ENCODE results near the gene ORC6.
"Not testable (repeated sequence)": the region's sequence is repeated elsewhere in the genome, so short reads cannot be mapped to it uniquely, and the experiment has no call there.

Gene ORC6, protein sequence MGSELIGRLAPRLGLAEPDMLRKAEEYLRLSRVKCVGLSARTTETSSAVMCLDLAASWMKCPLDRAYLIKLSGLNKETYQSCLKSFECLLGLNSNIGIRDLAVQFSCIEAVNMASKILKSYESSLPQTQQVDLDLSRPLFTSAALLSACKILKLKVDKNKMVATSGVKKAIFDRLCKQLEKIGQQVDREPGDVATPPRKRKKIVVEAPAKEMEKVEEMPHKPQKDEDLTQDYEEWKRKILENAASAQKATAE

DNA sequence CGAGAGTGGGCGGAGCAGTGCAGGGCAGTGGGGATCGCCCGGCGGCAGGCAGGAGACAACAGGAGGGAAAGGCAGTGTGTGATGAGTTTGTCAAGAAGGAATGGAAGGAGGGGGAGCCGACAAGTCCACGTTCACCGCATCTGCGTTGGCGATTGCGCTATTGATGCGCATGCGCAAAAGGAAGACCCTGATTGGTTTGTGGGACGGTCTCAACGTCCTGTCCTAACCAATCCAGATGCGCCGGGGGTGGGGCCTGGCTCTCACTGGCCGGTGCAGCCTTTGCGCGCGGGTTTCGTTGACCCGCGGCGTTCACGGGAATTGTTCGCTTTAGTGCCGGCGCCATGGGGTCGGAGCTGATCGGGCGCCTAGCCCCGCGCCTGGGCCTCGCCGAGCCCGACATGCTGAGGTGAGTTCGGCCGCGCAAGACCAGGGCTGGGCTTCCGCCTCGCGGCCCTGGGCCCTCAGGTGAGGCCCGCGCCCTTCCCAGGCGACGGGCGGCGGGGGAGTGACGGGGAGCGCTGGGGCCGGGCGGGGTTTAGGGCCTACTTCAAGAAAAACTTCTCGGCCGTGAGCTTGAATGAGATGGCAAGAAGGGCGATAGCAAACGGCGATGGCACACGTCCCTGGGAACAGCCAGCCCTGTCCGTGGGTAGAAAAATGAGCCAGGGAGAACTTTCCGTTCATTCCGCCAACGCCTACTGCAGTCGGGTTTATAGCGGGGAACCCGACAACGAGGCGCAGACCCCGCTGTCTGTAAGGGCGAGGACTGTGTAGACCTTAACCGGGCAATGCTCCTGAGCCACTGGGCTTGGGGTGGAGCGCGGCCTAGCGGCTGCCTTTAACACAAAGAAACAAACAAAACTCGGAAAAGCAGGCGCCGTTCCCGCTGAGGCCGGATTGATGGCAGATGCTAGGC lies at the start of gene ORC6:
TSS of gene ORC6 (plus strand) at position 295 of the 916 bp plus-strand sequence. CDS start at position 342, 47 bp downstream.
- peak; percentile 95 for DNase-seq

DNA sequence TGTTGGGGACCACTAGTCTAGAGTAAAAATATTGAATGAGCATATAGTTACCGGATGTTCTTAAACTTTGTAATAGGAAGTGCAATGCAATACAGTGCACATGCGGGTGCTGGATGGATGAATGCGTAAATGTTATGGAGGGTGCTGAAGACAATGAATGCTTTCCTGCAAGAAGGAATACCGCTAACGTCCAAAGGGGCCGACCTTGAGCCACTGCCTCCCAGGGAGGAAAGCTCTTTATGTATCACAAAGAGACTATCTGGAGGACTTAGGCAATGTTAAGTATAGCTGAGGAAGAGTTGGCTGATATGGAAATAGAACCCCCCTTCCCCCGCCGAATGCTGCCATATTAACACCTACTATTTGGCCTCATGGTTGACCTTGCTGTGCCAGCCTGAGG lies 40.8 kb upstream of the ORC6 start:
- no peak for DNase-seq

DNA sequence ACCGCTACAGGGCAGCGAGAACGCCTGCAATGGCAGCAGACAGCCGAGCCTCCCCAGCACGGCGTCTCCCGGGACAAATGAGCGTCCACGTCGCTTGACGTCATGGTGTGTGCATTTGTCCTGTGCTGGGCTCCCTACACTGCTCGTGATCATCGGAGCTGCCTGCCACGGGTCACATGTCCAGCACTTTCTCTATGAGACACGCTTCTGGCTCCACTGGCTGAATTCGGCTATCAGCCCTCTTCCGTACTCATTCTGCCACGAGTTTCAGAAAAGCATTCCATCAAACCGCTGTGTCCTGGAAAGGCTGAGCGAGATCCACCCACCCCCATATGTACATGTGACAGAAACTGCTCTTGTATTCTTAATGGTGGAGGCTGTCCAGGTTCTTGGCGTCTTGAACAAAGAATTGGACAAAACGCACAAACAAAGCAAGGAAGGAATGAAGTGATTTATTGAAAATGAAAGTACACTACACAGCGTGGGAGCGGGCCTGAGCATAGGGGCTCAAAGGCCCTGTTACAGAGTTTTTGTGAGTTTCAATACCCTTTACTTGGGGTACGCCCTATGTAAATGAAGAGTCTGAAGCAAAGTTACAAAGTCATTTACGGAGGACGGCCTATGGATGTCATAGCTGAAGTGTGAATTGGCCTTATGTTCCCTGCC lies 39.7 kb upstream of the ORC6 start:
- no peak for DNase-seq

DNA sequence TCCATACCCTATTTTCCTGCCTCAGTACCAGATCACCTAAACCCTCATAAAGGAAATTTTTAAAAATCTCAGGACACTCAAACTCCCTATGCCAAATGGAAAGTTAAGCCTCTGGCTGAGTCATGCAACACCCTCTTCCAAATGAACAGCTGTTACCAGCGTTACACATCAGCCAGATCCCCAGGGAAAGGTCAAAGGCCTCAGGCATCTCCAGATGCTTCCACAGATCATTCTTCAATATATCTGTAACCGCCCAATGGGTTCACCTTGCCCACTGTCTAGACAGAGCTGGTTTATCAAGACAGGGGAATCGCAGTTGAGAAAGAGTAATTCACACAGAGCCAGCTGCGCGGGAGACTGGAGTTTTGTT lies 39.2 kb upstream of the ORC6 start:
- DNase-seq = no peak

DNA sequence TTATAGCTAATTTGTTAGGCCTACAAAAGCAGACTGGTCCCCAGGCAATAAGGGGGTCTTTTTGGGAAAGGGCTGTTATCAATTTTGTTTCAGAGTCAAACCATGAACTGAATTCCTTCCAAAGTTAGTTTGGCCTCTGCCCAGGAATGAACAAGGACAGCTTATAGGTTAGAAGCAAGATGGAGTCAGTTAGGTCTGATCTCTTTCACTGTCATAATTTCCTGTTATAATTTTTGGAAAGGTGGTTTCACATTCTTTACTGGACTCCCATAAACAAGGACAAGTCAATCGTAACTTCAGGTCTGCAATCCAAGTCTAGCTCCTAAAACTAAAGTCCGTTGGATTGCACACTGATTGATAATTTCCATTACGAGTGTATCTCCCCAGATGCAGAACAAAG lies 38.2 kb upstream of the ORC6 start:
- no peak for DNase-seq

- no peak for DNase-seq
Observed at GRCh38 chr16:46658925-46659324, 30.5 kb upstream of the ORC6 start.

DNA sequence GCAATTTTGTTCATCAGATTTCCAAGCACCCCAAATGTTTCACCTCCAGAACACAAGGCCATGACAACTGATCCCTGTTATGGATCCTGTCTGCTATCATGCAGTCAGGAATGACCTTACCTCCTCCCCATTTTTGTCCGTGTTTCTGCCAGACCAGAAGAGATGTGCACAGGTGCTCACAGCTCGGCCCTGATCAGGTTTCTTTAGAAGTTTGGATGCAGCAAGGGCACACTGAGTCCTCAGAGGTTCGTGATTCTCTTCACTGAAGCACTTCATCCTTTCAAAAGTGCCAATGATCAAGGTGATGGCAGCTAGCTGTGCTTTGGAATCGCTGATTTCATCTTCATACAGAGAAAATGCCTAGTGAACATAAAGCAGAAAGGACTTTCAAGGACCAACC lies 27.3 kb upstream of the ORC6 start:
- no peak for DNase-seq

GRCh38 chr16:46673320-46674013 lies 16.0 kb upstream of the ORC6 start:
- no peak for DNase-seq

- DNase-seq = not testable (repeated sequence)
Observed at GRCh38 chr16:46677943-46678342, 11.5 kb upstream of the ORC6 start.

DNA sequence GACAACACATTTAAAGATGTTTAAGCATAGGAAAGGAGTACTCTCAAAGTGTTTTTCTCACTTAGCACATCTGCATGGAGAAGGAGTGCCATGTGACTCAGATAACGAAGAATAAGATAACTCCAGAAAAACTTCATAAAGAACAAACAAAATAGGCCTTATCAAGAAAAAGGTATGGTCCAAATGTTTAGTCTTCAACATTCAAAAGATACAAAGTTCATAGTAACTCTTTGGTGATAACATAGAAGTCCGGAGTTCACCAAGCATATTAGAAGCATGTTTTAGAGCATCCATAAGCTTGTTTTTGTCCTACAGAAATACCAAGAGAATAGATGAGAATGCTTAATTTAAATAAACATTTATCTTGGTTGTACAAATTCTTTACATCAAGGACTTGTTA lies 7.6 kb upstream of the ORC6 start:
- not testable (repeated sequence) for DNase-seq

- no peak for DNase-seq
Observed at GRCh38 chr16:46686815-46687473, 2.5 kb upstream of the ORC6 start.

- DNase-seq = no peak
Observed at GRCh38 chr16:46687486-46687885, 2.0 kb upstream of the ORC6 start.

DNA sequence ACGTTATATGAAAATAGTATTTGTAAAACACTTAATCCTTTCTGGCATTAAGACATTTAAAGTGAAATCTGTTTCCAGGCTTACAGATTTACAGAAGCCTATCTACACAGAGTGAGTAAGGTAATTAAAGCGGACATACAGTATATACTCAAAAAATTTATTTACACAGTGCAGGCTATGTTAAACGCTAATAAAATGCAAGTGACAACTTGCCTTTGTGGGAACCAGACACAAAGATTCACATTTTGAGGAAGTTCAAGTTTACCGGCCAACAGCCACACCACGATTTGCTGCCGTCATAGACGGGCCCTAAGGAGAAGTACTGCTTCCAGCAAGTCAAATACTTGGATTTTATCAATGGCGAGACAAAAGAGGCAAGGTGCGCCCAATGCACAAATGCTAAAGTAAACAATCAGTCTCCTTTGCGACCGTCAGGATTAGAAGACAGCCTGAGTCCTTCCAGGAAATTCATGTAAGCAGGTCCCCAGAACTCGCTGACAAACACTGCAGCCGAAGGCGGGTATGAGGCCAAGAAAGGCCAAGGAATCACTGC lies 1.3 kb upstream of the ORC6 start:
- DNase-seq = no peak

DNA sequence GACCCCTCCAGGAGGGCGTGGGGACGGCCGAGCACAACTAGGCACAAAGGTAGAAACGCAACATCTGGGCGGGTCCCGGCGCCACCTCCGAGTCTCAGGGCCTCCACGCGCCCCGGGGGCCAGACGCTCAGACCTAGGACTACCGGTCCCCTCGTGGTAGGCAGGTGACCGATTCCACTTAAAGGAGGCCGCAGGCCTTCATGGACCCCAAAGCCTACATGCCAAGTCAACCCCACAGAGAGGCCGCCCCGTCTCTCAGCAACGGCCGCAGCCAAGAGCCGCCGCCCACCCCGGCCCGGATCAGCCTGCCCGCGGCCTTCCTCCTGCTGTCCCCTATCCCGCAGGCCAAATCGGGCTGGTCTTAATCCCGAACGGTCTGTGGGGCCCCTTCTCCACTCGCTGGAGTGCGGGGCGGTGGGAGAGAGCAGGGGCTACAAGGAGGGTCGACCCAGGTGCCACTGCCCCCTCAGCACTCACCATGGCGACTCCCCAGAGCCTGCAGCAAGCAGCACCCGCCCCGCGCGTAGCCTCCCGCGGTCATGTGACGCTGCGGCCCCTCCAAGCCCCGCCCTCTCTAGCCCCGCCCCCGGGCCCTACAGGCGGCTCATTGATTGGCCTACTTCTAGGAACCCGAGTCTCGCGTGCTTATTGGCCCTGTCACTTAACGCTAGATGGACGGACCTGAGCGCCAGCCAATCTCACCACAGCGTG lies 650 bp upstream of the ORC6 start, which contains the start of gene VPS35:
TSS of gene VPS35 (minus strand) at position 525 of the 711 bp plus-strand sequence. CDS start at position 480, 45 bp downstream.
- DNase-seq = peak; percentile 99

GRCh38 chr16:46690281-46691178 lies 1.1 kb downstream of the ORC6 start:
- no peak for DNase-seq

- DNase-seq = no peak
Observed at GRCh38 chr16:46691726-46692125, 2.3 kb downstream of the ORC6 start.

DNA sequence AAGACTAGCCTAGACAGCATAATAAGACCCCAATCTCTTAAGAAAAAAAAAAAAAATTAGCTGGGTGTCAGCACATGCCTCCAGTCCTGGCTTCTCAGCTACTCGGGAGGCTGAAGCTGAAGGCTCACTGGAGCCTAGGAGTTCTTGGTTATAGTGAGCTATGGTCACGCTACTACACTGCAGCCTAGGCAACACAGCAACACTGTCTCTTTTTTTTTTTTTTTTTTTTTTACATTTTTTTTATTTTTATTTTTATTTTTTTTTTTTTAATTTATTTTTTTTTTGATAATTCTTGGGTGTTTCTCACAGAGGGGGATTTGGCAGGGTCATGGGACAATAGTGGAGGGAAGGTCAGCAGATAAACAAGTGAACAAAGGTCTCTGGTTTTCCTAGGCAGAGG lies 4.1 kb downstream of the ORC6 start:
- no peak for DNase-seq

DNA sequence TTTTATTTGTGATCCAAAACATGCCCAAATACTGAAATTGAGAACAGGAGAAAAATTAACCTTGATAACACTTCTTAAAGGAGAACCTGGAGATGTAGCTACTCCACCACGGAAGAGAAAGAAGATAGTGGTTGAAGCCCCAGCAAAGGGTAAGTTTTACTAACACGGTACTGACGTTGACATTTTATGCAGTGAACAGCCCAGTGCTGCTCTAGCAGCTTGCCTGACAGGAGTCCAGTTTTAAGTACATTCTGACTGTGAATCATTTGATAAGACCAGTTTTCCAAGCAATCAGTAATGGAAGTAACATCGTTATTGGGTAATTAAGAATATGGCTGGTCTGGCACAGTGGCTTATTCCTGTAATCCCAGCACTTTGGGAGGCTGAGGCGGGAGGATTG lies 6.5 kb downstream of the ORC6 start:
- no peak for DNase-seq

GRCh38 chr16:46696957-46697356 lies 7.5 kb downstream of the ORC6 start:
- DNase-seq = no peak

DNA sequence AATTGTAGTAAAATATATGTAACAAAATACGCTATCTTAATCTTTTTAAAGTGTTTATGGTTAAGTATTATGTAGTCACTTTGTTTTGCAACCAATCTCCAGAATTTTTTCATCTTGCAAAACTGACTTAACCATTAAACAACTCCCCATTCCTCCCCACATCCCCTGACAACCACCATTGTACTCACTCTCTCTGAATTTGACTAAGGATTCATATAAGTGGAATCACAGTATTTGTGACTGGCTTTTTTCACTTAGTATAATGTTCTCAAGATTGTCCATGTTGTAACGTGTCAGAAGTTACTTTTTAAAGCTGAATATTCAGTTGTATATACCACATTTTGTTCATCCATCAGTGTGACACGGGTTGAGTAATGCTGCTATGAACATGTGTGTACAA lies 10.6 kb downstream of the ORC6 start:
- no peak for DNase-seq
